HG03175 (cell line): Measurements from ENCODE around the gene SUFU.

ENCODE experiments used
- ATAC-seq: cut with Tn5 transposase; IDR thresholded peaks from one replicate; pipeline ENCODE4 v1.9.1; 2021; ENCODE audit warnings: mild to moderate bottlenecking, moderate library complexity; ENCODE audit not compliant: unreplicated experiment

SUFU gene

GRCh38 chr10:102668326-102669107, 164.7 kb downstream of the SUFU start:
- ATAC-seq, result no peak

- ATAC-seq, result no peak
Observed at GRCh38 chr10:102669206-102670064, 165.7 kb downstream of the SUFU start.

GRCh38 chr10:102670065-102670670, 166.4 kb downstream of the SUFU start:
- no peak for ATAC-seq

GRCh38 chr10:102670871-102671434, 167.2 kb downstream of the SUFU start:
- no peak for ATAC-seq

GRCh38 chr10:102673236-102673818, 169.6 kb downstream of the SUFU start:
- ATAC-seq, result no peak

- ATAC-seq, result no peak
Observed at GRCh38 chr10:102673819-102674511, 170.2 kb downstream of the SUFU start.

GRCh38 chr10:102674566-102674965, 170.8 kb downstream of the SUFU start:
- ATAC-seq, result no peak

- ATAC-seq, result no peak
Observed at GRCh38 chr10:102675011-102675665, 171.4 kb downstream of the SUFU start.

GRCh38 chr10:102675666-102676533, 172.1 kb downstream of the SUFU start:
- ATAC-seq, result no peak

GRCh38 chr10:102676534-102677315, 173.0 kb downstream of the SUFU start:
- ATAC-seq, result no peak

- ATAC-seq, result no peak
Observed at GRCh38 chr10:102677331-102678067, 173.7 kb downstream of the SUFU start.

- no peak for ATAC-seq
Observed at GRCh38 chr10:102678068-102678400, 174.3 kb downstream of the SUFU start.

GRCh38 chr10:102678842-102679289, 175.1 kb downstream of the SUFU start:
- ATAC-seq, result no peak

GRCh38 chr10:102679596-102679995, 175.8 kb downstream of the SUFU start:
- ATAC-seq, result no peak

GRCh38 chr10:102681696-102682095, 177.9 kb downstream of the SUFU start:
- ATAC-seq, result no peak

- ATAC-seq, result no peak
Observed at GRCh38 chr10:102682416-102682815, 178.6 kb downstream of the SUFU start.

- no peak for ATAC-seq
Observed at GRCh38 chr10:102682981-102683380, 179.2 kb downstream of the SUFU start.
